OCI-M1 (cell line): Measurements from ENCODE around the gene CACNA1E.

Source experiments
- DNase-seq: peaks from one replicate; lab custom pipeline; 2025; lab: John Stamatoyannopoulos, UW

Gene CACNA1E

DNA sequence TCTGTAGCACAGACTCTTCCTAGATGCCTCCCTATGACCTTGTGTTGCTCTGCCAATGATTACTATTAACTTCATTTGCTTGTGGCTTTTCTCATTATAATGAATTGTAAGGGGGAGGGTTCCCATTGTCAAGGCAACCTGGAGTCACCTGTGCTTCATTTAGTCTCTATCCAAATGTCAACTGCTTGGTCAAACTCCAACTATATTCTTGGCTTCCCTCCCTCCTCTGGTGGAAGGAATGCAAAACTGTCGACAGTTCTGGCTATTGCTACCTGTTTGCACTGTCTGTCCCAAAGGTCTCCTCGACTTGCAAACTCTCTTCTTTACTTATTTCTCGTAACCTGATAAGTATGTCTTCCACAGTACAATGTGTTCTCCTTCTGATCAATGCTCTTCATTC, 100.3 kb downstream of the CACNA1E start:
- DNase-seq: no peak

GRCh38 chr1:181587870-181588438, 104.6 kb downstream of the CACNA1E start:
- DNase-seq: no peak

DNA sequence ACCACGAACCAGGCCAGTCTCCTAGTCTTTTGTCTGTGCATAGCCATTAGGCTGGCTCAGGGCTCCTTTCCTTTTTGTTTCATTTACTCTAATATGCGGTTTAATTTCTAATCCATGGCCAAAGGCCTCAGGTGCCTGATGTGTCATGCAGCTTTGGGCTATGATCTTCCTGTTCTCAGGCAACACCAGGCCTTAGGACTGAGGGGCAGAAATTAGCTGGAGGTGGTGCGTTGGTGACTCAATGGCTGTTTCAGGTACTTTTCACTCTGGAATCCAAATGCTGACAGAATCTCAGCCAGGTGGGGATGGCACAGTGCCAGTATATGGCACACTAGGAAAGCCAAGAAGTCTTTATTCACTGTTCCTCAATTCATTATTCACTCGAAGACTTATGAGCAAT, 105.3 kb downstream of the CACNA1E start:
- DNase-seq: no peak

DNA sequence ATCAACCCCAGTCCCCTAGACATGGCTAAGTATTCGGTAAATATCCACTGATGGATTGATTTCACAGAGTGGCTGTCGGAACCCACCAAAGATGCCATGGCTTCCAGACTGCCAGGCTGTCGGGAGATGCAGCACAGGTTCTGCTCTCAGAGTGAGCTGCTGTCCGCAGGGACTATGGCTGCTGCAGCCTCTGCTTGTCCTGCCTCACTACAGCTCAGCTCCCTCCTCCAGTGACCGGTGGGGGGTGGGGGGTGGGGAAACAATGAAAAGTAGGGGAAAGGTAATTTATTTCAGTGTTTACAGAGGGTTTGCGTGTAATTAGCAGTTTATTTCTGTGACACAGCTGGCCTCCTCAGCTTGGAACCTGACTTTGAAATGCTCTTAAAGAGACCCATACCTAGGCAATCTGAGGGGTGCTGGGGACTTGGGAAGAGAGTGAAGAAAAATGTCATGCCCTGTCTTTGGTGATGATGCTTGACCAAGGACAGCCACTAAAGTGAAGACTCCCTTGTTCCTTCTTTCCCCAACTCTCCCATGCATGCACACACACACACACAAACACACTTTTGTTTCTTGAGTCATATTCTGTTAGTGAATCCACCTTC, 109.0 kb downstream of the CACNA1E start:
- DNase-seq: no peak

- DNase-seq: no peak
Measured at GRCh38 chr1:181593042-181593441, 109.7 kb downstream of the CACNA1E start.

DNA sequence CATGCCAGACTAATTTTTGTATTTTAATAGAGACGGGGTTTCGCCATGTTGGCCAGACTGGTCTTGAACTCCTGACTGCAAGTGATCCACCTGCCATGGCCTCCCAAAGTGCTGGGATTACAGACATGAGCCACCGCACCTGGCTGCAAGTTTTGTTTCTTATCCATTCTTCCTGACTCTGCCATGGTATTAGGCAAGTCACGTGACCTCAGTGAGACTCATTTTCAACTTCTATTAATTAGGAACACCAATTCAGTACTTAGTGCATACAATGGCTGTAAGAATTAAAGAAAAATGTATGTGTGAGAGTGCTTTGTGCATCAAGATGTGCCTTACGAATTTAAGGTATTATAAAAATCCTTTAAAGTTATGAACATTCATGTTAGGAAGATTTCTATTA, 111.2 kb downstream of the CACNA1E start:
- DNase-seq: no peak

DNA sequence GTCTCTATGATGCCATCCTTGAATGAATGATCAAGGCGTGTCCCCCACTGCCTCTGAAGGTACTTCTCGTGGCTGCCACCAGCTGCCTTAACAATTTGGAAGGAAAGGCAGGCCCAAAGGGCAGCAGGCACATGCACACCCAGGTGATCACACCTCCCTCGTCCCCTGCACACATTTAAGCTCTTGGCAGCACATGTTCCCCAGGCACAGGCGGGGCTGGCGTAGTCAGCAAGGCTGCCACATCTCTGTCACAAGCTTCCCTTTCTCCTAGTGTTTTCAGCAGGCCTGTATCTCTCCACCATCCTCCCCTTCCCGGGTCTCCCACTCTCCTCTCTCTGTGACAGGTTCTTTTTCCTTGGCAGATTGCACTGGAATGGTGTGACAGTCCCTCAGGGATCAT, 111.9 kb downstream of the CACNA1E start:
- DNase-seq: no peak

DNA sequence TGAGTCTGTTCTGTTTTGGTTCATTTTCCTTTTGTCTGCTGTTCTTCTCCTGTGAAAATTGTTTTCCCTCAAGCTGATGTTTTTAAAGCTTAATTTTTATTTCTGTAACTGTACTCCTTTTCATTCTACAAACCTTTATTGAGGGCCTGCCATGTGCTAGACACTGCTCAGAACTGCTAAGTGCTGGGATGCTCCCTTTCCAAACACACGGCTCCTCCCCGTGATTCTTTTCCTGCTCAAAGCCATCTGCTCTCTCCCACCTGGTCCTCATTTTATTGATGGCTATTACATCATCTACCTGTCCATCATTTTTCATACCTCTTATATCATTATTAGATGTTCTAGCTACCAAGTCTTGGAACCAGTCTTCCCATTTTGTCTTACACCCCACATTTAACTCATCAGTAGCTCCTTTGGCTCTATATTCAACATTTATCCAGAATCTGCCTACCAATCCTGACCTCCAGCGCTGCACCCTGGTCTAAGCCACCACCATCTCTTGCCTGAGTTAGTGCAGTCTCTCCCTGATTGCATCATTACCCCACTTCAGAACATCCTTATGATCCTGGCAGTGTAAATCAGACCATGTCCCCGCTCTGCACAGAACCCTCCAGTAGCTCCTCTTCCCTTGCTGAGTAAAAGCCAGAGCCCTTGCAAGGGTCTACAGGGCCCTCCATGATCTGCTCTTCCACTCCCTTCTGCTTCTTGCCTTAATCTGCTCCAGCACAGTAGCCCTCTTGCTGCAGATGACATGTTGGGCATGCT, 118.1 kb downstream of the CACNA1E start:
- DNase-seq: no peak

- no peak for DNase-seq
Measured at GRCh38 chr1:181603735-181604410, 120.6 kb downstream of the CACNA1E start.

DNA sequence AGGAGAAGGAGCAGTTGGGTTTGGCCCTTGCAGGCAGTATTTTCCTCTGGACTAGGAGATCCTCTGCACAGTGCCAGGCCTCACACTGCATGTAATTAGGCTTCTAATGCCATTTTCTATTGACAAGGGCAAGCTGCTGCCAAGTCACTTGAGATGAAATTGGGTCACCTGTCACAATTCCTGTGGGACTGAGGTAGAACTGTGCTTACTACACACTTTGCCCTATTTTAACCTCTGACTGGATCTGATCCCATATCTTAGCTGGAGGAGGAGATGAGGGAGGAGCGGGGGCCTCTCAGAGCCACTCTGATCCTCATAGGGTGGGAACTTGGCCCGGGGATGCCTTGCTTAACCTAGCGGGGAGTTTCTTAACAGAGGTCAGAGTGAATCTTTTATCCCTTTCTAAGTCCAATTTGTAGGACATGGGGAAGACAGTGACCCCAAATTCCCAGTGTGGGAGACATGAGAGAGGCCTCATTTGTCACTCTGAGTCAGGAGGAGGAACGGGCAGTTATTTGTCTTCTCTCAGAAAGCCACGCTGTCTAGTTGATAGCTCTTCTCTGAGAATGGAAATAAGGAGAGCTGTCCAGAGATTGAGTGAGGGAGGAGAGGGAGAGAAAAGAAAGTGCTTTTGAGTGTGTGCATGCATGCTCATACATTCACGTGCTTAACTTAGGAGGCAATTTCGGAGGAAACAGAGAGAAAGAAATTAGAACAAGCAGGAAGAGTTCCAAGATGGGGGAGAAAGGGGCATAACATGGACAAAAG, 121.3 kb downstream of the CACNA1E start:
- no peak for DNase-seq

- no peak for DNase-seq
Measured at GRCh38 chr1:181607524-181607923, 124.2 kb downstream of the CACNA1E start.

- no peak for DNase-seq
Measured at GRCh38 chr1:181608386-181608785, 125.1 kb downstream of the CACNA1E start.

DNA sequence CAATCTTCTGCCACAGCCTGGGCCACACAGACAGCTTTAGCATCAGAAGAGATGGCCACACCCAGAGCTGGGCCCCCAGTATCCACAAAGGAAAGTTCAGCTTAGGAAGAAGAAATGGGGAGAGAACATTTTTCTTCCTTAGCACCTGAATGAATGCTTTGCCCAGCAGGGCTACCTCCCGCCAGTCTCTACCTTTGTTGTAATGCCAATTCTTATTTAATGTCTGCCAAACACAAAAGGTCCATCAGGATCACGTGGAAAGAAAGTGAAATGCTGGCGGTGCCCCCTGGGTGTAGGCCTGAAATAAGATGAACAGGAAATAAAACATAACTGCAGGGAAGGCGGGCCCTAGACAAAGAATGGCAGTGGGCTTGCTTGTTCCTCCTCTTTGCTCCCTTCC, 125.6 kb downstream of the CACNA1E start:
- DNase-seq: no peak

DNA sequence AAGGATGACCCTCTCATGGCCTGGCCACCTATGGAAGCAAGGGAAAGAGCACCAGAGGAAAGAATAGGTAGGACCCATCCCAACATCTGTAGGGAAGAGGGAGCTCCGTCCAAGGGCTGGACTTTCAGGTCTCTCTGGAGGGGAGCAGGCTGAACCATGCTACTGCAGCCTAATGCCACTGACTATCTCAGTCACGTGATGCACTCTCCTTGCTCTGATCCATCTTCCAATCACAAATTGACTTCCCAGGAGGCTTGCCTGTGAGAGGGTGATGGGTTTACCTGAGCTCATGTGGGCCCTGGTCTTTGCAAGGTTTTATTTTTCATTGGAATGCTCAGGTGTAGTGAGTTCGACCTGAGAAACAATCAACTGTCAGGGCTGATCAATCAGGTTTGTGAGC, 128.8 kb downstream of the CACNA1E start:
- DNase-seq: no peak

DNA sequence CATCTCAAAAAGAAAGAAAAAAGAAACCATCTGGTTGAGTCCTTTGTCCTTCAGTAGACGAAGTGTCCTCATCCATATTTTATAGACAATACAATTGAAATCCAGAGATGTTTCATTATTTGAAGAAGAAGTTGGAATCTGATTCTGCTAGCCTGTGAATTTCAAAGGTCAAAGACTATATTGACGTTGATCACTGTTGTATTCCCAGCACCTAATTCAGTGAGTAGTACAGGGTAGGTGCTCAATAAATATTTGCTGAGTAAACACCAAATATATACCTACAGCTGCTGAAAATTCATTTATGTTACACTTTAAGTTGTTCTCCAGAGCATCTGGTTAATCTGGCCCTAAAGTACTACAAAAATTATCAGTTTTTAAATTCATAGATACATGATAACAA, 135.2 kb downstream of the CACNA1E start:
- no peak for DNase-seq

GRCh38 chr1:181620183-181620582, 136.9 kb downstream of the CACNA1E start:
- no peak for DNase-seq

DNA sequence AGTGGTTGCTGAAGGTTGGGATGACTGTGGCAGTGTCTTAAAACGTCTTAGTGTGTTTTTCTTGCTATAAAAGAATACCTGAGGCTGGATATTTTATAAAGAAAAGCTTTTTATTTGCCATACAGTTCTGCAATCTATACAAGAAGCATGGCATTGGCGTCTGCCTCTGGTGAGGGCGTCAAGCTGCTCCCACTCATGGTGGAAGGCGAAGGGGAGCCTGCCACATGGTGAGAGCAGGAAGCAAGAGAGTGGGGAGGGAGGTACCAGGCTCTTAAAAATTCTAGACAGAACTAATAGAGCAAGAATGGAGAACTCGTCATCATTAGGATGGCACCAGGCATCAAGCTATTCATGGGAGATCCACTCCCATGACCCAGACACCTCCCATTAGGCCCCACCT, 140.5 kb downstream of the CACNA1E start:
- DNase-seq: no peak

- DNase-seq: no peak
Measured at GRCh38 chr1:181626279-181626938, 143.1 kb downstream of the CACNA1E start.

DNA sequence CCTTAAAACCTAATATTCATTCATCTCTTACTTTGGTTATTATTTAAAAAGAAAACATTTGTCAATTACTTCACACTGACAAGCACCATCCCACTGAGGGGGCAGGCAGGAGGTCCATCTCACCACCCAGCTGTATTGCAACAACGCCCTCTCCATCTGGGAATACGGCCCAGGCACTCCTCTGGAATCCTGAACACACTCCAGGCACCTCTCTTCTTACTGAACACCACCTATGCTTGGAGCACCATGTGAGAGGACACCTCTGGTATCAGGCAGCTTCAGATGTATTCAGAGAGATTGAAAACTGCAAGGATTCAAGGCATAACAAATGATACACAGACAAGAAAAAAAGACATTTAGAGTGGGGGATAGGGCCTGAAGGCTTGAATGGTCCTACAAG, 147.1 kb downstream of the CACNA1E start:
- DNase-seq: no peak

DNA sequence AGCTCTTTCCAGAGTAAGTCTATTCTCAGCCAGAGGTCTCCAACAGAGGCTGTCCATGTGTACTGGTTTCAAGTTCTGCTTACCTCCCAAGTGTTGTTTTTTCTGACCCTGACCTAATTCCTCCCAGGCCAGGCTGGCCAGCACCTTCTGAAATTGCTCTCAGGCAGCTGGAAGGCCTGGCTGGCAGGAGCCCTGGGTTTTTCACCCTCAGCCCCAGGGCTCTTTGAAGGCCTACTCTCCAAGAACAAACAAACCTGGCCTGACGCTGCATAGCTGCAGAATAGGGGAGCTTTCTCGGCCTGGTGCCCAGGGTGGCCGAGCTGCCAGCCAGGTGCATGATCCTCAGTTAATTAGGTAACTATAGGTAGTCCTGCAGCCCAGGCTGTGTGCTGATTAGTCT, 147.5 kb downstream of the CACNA1E start:
- DNase-seq: no peak

- DNase-seq: no peak
Measured at GRCh38 chr1:181632492-181632891, 149.2 kb downstream of the CACNA1E start.

- no peak for DNase-seq
Measured at GRCh38 chr1:181632960-181633359, 149.6 kb downstream of the CACNA1E start.
